Left lung (tissue), 10 donors: ENCODE data around the gene IL16. TPM values are rescaled to one million over a fixed set of nuclear protein-coding genes. Genes with fewer than 3 reads are reported as not detected.

ENCODE experiments used
- ATAC-seq: fragments of 200-7000 bp; cut with Tn5 transposase; one replicate; pipeline ENCODE4 v1.9.1; 2020; ENCODE audit warnings: moderate library complexity
- DNase-seq, 4 donors: peaks; one replicate each; pipeline ENCODE4 v3.0.0-alpha.2; 2013 to 2020
- H3K27ac ChIP-seq, 2 donors: fragments of 200-600 bp; sonication (generic) in 1 of 2; one replicate each; pipeline versions ENCODE4 v1.5.0 to v1.8.0; 2020 to 2021
- H3K27me3 ChIP-seq, 2 donors: fragments of 200-600 bp; sonication (generic) in 1 of 2; one replicate each; pipeline versions ENCODE4 v1.5.0 to v1.8.0; 2020 to 2021
- H3K36me3 ChIP-seq, 2 donors: fragments of 200-600 bp; sonication (generic) in 1 of 2; one replicate each; pipeline versions ENCODE4 v1.5.0 to v1.8.0; 2020 to 2021
- H3K4me1 ChIP-seq, 2 donors: fragments of 200-600 bp; one replicate each; pipeline ENCODE4 v1.8.0; 2021
- H3K4me3 ChIP-seq, 2 donors: fragments of 200-600 bp; sonication (generic) in 1 of 2; one replicate each; pipeline versions ENCODE4 v1.5.0 to v1.8.0; 2020 to 2021; ENCODE audit warnings: mild to moderate bottlenecking in 1 of 2
- H3K9me3 ChIP-seq, 2 donors: fragments of 200-600 bp; sonication (generic) in 1 of 2; one replicate each; pipeline versions ENCODE4 v1.5.0 to v1.8.0; 2020 to 2021
- CTCF ChIP-seq, 2 donors: fragments of 200-600 bp; sonication (generic) in 1 of 2; IDR thresholded peaks; one replicate each; pipeline versions ENCODE4 v1.5.0 to v1.8.0; 2021; ENCODE audit warnings: antibody characterized with exemption in 2 of 2
- intact Hi-C, 2 donors: fragments of 100-400 bp; cut with DNase I; formaldehyde crosslinking; loops; one replicate each; pipeline versions ENCODE4 v1.11.2 to v1.14.2; 2022
- polyA plus RNA-seq, 6 donors: library from polyadenylated mRNA; unstranded; fragments of 120-200 nt; gene quantifications; one replicate each; pipeline ENCODE4 v1.2.1, GENCODE V29; 2013; ENCODE audit not compliant: insufficient read length in 6 of 6
- total RNA-seq, 2 donors: library from RNA; stranded (reverse); fragmentation: NEBNext Ultra II Directional; extraction: Animal tissue kit (Norgen Biotek cat#: 25700); gene quantifications; one replicate each; pipeline ENCODE4 v1.2.1, GENCODE V29; 2021
- donor health status: DM: no; HTN: yes; CAD: no.
- donor health status: DM: no; HTN: no; CAD: no.

The IL16 gene
- total and polyA plus RNA-seq, 8 donors = 11.4 to 34.3 (median 14.9) TPM

DNA sequence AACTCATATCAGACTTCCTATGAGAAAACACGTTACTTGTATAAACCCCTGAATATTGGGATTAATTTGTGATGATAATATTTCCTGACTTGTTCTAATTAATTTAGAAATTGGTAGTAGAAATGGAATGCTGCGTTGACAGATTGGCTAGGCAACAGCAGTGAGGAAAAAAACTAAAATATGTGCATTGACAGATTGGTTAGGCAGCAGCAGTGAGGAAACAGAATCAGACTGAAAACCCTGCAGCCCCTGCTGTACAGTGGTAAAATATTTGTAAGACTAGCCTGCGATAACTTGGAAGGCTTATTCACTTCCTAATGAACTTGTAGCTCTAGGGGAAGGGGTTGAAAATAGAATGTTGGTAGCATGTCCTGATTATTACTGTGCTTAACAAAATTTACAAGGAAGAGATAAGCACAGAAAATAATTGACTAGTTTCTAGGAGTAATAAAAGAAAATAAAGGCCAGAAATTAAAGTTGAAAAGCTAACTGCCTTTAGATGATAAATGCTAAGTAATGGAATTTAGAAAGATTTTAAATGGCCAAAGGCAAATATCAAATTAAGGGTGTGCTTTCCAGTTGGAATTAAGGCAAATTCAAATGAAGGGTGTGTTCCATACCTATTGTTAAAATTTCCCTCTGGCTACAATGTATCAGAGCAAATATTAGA is 29.9 kb upstream of the IL16 start:
- Histone ChIP-seq H3K9me3 (no peaks in the 10 kb centered on the region), H3K36me3 (no peaks in the 10 kb centered on the region), H3K27ac (peak overlapping the region; percentile 45 to 59), H3K4me1 (peaks cover 7 to 12% of the 10 kb centered on the region in 2 donors), H3K27me3 (peaks cover 0 to under 1% of the 10 kb centered on the region in 2 donors), H3K4me3 (no peak overlapping the region)
- TF ChIP-seq CTCF (IDR thresholded peaks at IDR 0.05) = no peak
- no peak for ATAC-seq
- DNase-seq = no peak
- intact Hi-C loops = no loop called here

- Histone ChIP-seq H3K9me3 (no peaks in the 10 kb centered on the region), H3K36me3 (no peaks in the 10 kb centered on the region), H3K4me3 (no peak overlapping the region), H3K4me1 (peaks cover 7 to 12% of the 10 kb centered on the region in 2 donors), H3K27ac (no peak overlapping the region), H3K27me3 (no peaks in the 10 kb centered on the region)
- intact Hi-C loops = no loop called here
- no peak for ATAC-seq
- TF ChIP-seq CTCF (IDR thresholded peaks at IDR 0.05) = no peak
- no peak for DNase-seq
Measured at GRCh38 chr15:81168131-81168526, 28.6 kb upstream of the IL16 start.

- peaks cover 7 to 12% of the 10 kb centered on the region in 2 donors for H3K4me1 ChIP-seq
- H3K9me3 ChIP-seq = no peaks in the 10 kb centered on the region
- H3K36me3 ChIP-seq = no peaks in the 10 kb centered on the region
- no peak overlapping the region for H3K4me3 ChIP-seq
- ATAC-seq (no peak), DNase-seq (no peak)
- no peak overlapping the region for H3K27ac ChIP-seq
- no peaks in the 10 kb centered on the region for H3K27me3 ChIP-seq
- intact Hi-C loops = no loop called here
- TF ChIP-seq CTCF (IDR thresholded peaks at IDR 0.05) = no peak
Measured at GRCh38 chr15:81168644-81169043, 28.0 kb upstream of the IL16 start.

GRCh38 chr15:81170511-81170910 is 26.2 kb upstream of the IL16 start:
- H3K36me3 ChIP-seq = no peaks in the 10 kb centered on the region
- H3K4me1 ChIP-seq = peaks cover 3 to 7% of the 10 kb centered on the region in 2 donors
- no peak for TF ChIP-seq CTCF (IDR thresholded peaks at IDR 0.05)
- intact Hi-C loops = no loop called here
- no peak overlapping the region for H3K27ac ChIP-seq
- no peak for DNase-seq
- H3K27me3 ChIP-seq = no peaks in the 10 kb centered on the region
- H3K4me3 ChIP-seq = no peak overlapping the region
- no peak for ATAC-seq
- H3K9me3 ChIP-seq = no peaks in the 10 kb centered on the region

GRCh38 chr15:81171286-81171685 is 25.4 kb upstream of the IL16 start:
- Histone ChIP-seq H3K4me3 (no peak overlapping the region), H3K27me3 (no peaks in the 10 kb centered on the region), H3K9me3 (no peaks in the 10 kb centered on the region), H3K27ac (no peak overlapping the region), H3K4me1 (peaks cover 3 to 7% of the 10 kb centered on the region in 2 donors), H3K36me3 (no peaks in the 10 kb centered on the region)
- no peak for TF ChIP-seq CTCF (IDR thresholded peaks at IDR 0.05)
- no peak for DNase-seq
- intact Hi-C loops = no loop called here
- ATAC-seq = no peak
